Measurements from ENCODE around the gene NVL. TPM values are rescaled to one million over a fixed set of nuclear protein-coding genes. Genes with fewer than 3 reads are reported as not detected.

The NVL gene
- total and polyA plus RNA-seq, 2 of the 8 experiments (the other 6 are each of a cell fraction or from before 2014, with no cell fraction given): 22.7 to 45.8 TPM

- 93% methylated on average over 7 of the region's 8 CpGs; no CpG with 5 or more reads in 1 of the 2 experiments for WGBS, 2 experiments (ENCODE audit: extremely low coverage in 1 of 2, insufficient coverage in 1 of 2, insufficient read length in 1 of 2, insufficient replicate concordance in 2 of 2, low coverage in 1 of 2, low lambda C conversion rate in 2 of 2, missing lambda C conversion rate in 1 of 2)
These were observed 136.5 kb downstream of the NVL start for GRCh38 chr1:224193319-224193966.

More at GRCh38 chr1:224193319-224193966, 136.5 kb downstream of the NVL start:
- no peak overlapping the region for H4K5ac ChIP-seq (ENCODE audit: insufficient read length, low read depth, low read length)
- H3K27ac ChIP-seq (ENCODE audit: low read depth, low read length): no peak overlapping the region
- peaks cover 2 to 32% (median 14%) of the 10 kb centered on the region in 4 experiments; a peak in 5 of 8 replicates for H3K36me3 ChIP-seq (ENCODE audit: control insufficient read depth in 2 of 4, insufficient read depth in 4 of 4, low read length in 3 of 4)
- H2AFZ ChIP-seq (ENCODE audit: low read length): no peak overlapping the region
- H2BK15ac ChIP-seq (ENCODE audit: low read length): no peak overlapping the region
- no peak overlapping the region for H3K9ac ChIP-seq (replicated peaks in 1 of 4; ENCODE audit: extremely low read depth in 1 of 4, low read depth in 3 of 4, low read length in 3 of 4)
- H2BK120ac ChIP-seq (replicated peaks; ENCODE audit: low read depth, low read length): no peak overlapping the region
- H3K27me3 ChIP-seq (replicated peaks in 1 of 4; ENCODE audit: control insufficient read depth in 3 of 4, extremely low read depth in 1 of 4, insufficient read depth in 3 of 4, low read length in 3 of 4): no peaks in the 10 kb centered on the region
- no peak overlapping the region for H3K14ac ChIP-seq (ENCODE audit: insufficient read length)
- no peak for FAIRE-seq
- H3K23ac ChIP-seq (ENCODE audit: insufficient read length): no peak overlapping the region
- H3K4me2 ChIP-seq (ENCODE audit: insufficient read depth in 1 of 2, low read depth in 2 of 2, low read length in 2 of 2): no peak overlapping the region
- peaks cover 0 to 3% (median 0%) of the 10 kb centered on the region in 4 experiments; a peak in 1 of 7 replicates for H3K4me1 ChIP-seq (replicated peaks in 1 of 4; ENCODE audit: control insufficient read depth in 3 of 4, insufficient read depth in 4 of 4, low read length in 3 of 4)
- DNase-seq (ENCODE audit: low read depth in 1 of 2, low spot score in 2 of 2): no peak
- no peak overlapping the region for H3K4me3 ChIP-seq (ENCODE audit: extremely low read depth in 1 of 4, insufficient read depth in 2 of 4, low read depth in 3 of 4, low read length in 4 of 4)
- TF ChIP-seq KDM1A (IDR thresholded peaks at IDR 0.05; ENCODE audit: borderline replicate concordance, low read length): no peak
- H2BK12ac ChIP-seq (ENCODE audit: low read depth, low read length): no peak overlapping the region
- no peaks in the 10 kb centered on the region for H3K23me2 ChIP-seq (ENCODE audit: low read depth, low read length)
- no peak overlapping the region for H4K8ac ChIP-seq (ENCODE audit: extremely low read depth, insufficient read depth, low read length)
- no peak overlapping the region for H3K4ac ChIP-seq (replicated peaks; ENCODE audit: insufficient read length, low read depth, low read length)
- CTCF ChIA-PET (ENCODE audit: partially characterized antibody): interaction anchor here (0.6 to 1.6 kb wide), 6 partner anchors 10 to 768 kb away, joined by 3 to 8 read pairs (median 4); no protein-coding TSS in a partner anchor
- no peaks in the 10 kb centered on the region for H3K9me3 ChIP-seq (ENCODE audit: insufficient read depth in 2 of 2, low read depth in 1 of 2, low read length in 1 of 2)
- no peak overlapping the region for H3K56ac ChIP-seq (replicated peaks; ENCODE audit: insufficient read length, low read depth, low read length)
- no peak overlapping the region for H2BK20ac ChIP-seq (ENCODE audit: low read length)
- H3K79me2 ChIP-seq (ENCODE audit: control insufficient read depth in 1 of 2, insufficient read depth in 2 of 2, low read length in 2 of 2): peaks cover 0 to 21% of the 10 kb centered on the region in 2 experiments; a peak in 2 of 4 replicates
- H4K91ac ChIP-seq (replicated peaks; ENCODE audit: insufficient read length, low read length): no peak overlapping the region
- H4K20me1 ChIP-seq (replicated peaks in 1 of 2; ENCODE audit: control insufficient read depth in 1 of 2, insufficient read depth in 2 of 2, low read length in 2 of 2): no peaks in the 10 kb centered on the region
- no peak overlapping the region for H2BK5ac ChIP-seq (ENCODE audit: low read depth, low read length)
- no peak overlapping the region for H3K18ac ChIP-seq (ENCODE audit: extremely low read depth, low read length)
- POLR2A ChIA-PET (ENCODE audit: partially characterized antibody): interaction anchor here (0.6 kb wide), 2 partner anchors 9 to 10 kb away, joined by 3 read pairs; no protein-coding TSS in a partner anchor
- H3K79me1 ChIP-seq (ENCODE audit: low read depth, low read length): no peaks in the 10 kb centered on the region
- no peak overlapping the region for H2AK5ac ChIP-seq (ENCODE audit: low read depth, low read length)

All from H1 (cell line).